H9 (cell line): ENCODE data around the gene MRPL37. TPM values are rescaled to one million over a fixed set of nuclear protein-coding genes. Genes with fewer than 3 reads are reported as not detected.

Experiments
- DNase-seq: peaks from one replicate; pipeline ENCODE4 v3.0.0-alpha.2; 2017
- H2AFZ ChIP-seq: one replicate; pipeline ENCODE4 v1.6.1; 2013; ENCODE audit warnings: mild to moderate bottlenecking, low read length, control low read depth, moderate library complexity
- H2AK5ac ChIP-seq: 2 replicates; pipeline ENCODE4 v1.6.1; 2013; ENCODE audit warnings: low read length, control low read depth, mixed read lengths; ENCODE audit not compliant: insufficient read length
- H2BK120ac ChIP-seq: one replicate; pipeline ENCODE4 v1.6.1; 2013; ENCODE audit warnings: low read depth, mild to moderate bottlenecking, low read length, control low read depth, inconsistent platforms; ENCODE audit not compliant: poor library complexity, severe bottlenecking
- H2BK12ac ChIP-seq: 2 replicates; pipeline ENCODE4 v1.6.1; 2013; ENCODE audit warnings: low read length, control low read depth, mixed read lengths, low read depth; ENCODE audit not compliant: insufficient read length
- H2BK15ac ChIP-seq: 2 replicates; pipeline ENCODE4 v1.6.1; 2013; ENCODE audit warnings: low read depth, low read length, control low read depth
- H2BK20ac ChIP-seq: one replicate; pipeline ENCODE4 v1.6.1; 2013; ENCODE audit warnings: low read depth, mild to moderate bottlenecking, low read length, control low read depth, inconsistent platforms; ENCODE audit not compliant: poor library complexity, severe bottlenecking
- H2BK5ac ChIP-seq: 2 replicates; pipeline ENCODE4 v1.6.1; 2013; ENCODE audit warnings: low read length, control low read depth, mixed read lengths; ENCODE audit not compliant: insufficient read length
- H3K14ac ChIP-seq: 2 replicates; pipeline ENCODE4 v1.6.1; 2013; ENCODE audit warnings: low read length, control low read depth; ENCODE audit not compliant: insufficient read depth
- H3K18ac ChIP-seq: 2 replicates; pipeline ENCODE4 v1.6.1; 2013; ENCODE audit warnings: low read depth, mild to moderate bottlenecking, mixed read lengths, low read length, control low read depth; ENCODE audit not compliant: insufficient read length
- H3K23ac ChIP-seq: 2 replicates; pipeline ENCODE4 v1.6.1; 2013; ENCODE audit warnings: low read length, control low read depth, mixed read lengths, low read depth; ENCODE audit not compliant: insufficient read length
- H3K23me2 ChIP-seq: 2 replicates; pipeline ENCODE4 v1.6.1; 2013; ENCODE audit warnings: low read depth, mild to moderate bottlenecking, mixed read lengths, low read length, control low read depth; ENCODE audit not compliant: insufficient read length, poor library complexity, severe bottlenecking
- H3K27ac ChIP-seq: 2 replicates; pipeline ENCODE4 v1.5.1; 2013; ENCODE audit warnings: low read length, control low read depth, mixed read lengths, low read depth; ENCODE audit not compliant: insufficient read length
- H3K27me3 ChIP-seq: 2 replicates; pipeline ENCODE4 v1.6.1; 2013; ENCODE audit warnings: low read length, control low read depth, inconsistent platforms; ENCODE audit not compliant: insufficient read depth
- H3K4ac ChIP-seq: 2 replicates; pipeline ENCODE4 v1.6.1; 2013; ENCODE audit warnings: low read depth, mild to moderate bottlenecking, control low read depth, inconsistent platforms, low read length, moderate library complexity
- H3K4me1 ChIP-seq: 2 replicates; pipeline ENCODE4 v1.6.1; 2013; ENCODE audit warnings: low read length, control low read depth, inconsistent platforms; ENCODE audit not compliant: insufficient read depth
- H3K4me2 ChIP-seq: 2 replicates; pipeline ENCODE4 v1.6.1; 2013; ENCODE audit warnings: low read length, control low read depth, mixed read lengths; ENCODE audit not compliant: insufficient read length, insufficient read depth
- H3K56ac ChIP-seq: 2 replicates; pipeline ENCODE4 v1.6.1; 2013; ENCODE audit warnings: low read depth, mild to moderate bottlenecking, mixed read lengths, low read length, control low read depth; ENCODE audit not compliant: insufficient read length
- H3K79me1 ChIP-seq: 2 replicates; pipeline ENCODE4 v1.6.1; 2013; ENCODE audit warnings: low read depth, mild to moderate bottlenecking, moderate library complexity, low read length, control low read depth, inconsistent platforms; ENCODE audit not compliant: insufficient read depth, poor library complexity, severe bottlenecking
- H3K79me2 ChIP-seq: 2 replicates; pipeline ENCODE4 v1.6.1; 2013; ENCODE audit warnings: low read length, control low read depth, inconsistent platforms; ENCODE audit not compliant: insufficient read depth
- H3K9ac ChIP-seq: 2 replicates; pipeline ENCODE4 v1.6.1; 2013; ENCODE audit warnings: low read length, control low read depth, mixed read lengths; ENCODE audit not compliant: insufficient read length; ENCODE audit errors: extremely low read depth
- H3K9me3 ChIP-seq: one replicate; pipeline ENCODE4 v1.6.1; 2013; ENCODE audit warnings: low read depth, low read length, inconsistent platforms; ENCODE audit not compliant: control insufficient read depth
- H3T11ph ChIP-seq: one replicate; pipeline ENCODE4 v1.6.1; 2013; ENCODE audit warnings: mild to moderate bottlenecking, low read length, control low read depth, inconsistent platforms
- H4K20me1 ChIP-seq: one replicate; pipeline ENCODE4 v1.6.1; 2013; ENCODE audit not compliant: control insufficient read depth, insufficient read length, insufficient read depth
- H4K5ac ChIP-seq: 2 replicates; pipeline ENCODE4 v1.6.1; 2013; ENCODE audit warnings: low read depth, mild to moderate bottlenecking, mixed read lengths, low read length, control low read depth; ENCODE audit not compliant: insufficient read length
- H4K8ac ChIP-seq: replicated peaks from 2 replicates; pipeline ENCODE4 v1.6.1; 2013; ENCODE audit warnings: low read length, control low read depth, mixed read lengths, low read depth; ENCODE audit not compliant: insufficient read length
- H4K91ac ChIP-seq: 2 replicates; pipeline ENCODE4 v1.6.1; 2013; ENCODE audit warnings: low read depth, mild to moderate bottlenecking, moderate library complexity, mixed read lengths, low read length, control low read depth; ENCODE audit not compliant: insufficient read length
- H3K27ac Mint-ChIP-seq, 3 experiments: 2 replicates in 2 of 3; 3 replicates in 1 of 3; pipeline ENCODE4 v1.8.0; 2020 to 2021; ENCODE audit warnings: mixed read lengths in 3 of 3, mild to moderate bottlenecking in 1 of 3, moderate library complexity in 1 of 3
- H3K27me3 Mint-ChIP-seq: 2 replicates; pipeline ENCODE4 v1.8.0; 2021; ENCODE audit warnings: low read depth, mild to moderate bottlenecking, moderate library complexity, mixed read lengths
- H3K36me3 Mint-ChIP-seq, 3 experiments: 2 replicates in 2 of 3; 3 replicates in 1 of 3; pipeline ENCODE4 v1.8.0; 2020 to 2021; ENCODE audit warnings: low read depth in 3 of 3, mixed read lengths in 3 of 3; ENCODE audit not compliant: insufficient read depth in 1 of 3
- H3K4me1 Mint-ChIP-seq, 2 experiments: 2 replicates each; pipeline ENCODE4 v1.8.0; 2020; ENCODE audit warnings: mixed read lengths in 2 of 2
- H3K4me3 Mint-ChIP-seq, 2 experiments: 2 replicates in 1 of 2; 3 replicates in 1 of 2; pipeline ENCODE4 v1.8.0; 2020 to 2021; ENCODE audit warnings: mild to moderate bottlenecking in 2 of 2, mixed read lengths in 2 of 2, moderate library complexity in 1 of 2
- H3K9me3 Mint-ChIP-seq, 2 experiments: 2 replicates in 1 of 2; 3 replicates in 1 of 2; pipeline ENCODE4 v1.8.0; 2020; ENCODE audit warnings: mild to moderate bottlenecking in 2 of 2, mixed read lengths in 2 of 2, moderate library complexity in 1 of 2
- CTCF ChIP-seq: fragments of 200-600 bp; sonication (generic); conservative IDR thresholded peaks from 3 replicates; pipeline ENCODE4 v1.8.0; 2021; ENCODE audit warnings: antibody characterized with exemption, mild to moderate bottlenecking
- WGBS: extraction: QIAGEN DNeasy Blood & Tissue Kit; methylation state at CpG from one replicate; pipeline ENCODE4 v1.1.7; 2013; ENCODE audit warnings: missing lambda C conversion rate, low lambda C conversion rate, mixed read lengths; ENCODE audit not compliant: insufficient read length; ENCODE audit errors: extremely low coverage; 5-methylcytosine and 5-hydroxymethylcytosine counted together
- total RNA-seq: library from RNA; stranded (reverse); gene quantifications from 2 replicates; pipeline ENCODE4 v1.2.1, GENCODE V29; 2021

The MRPL37 gene
- total RNA-seq, 1 experiment from 2014 or later, result 123 TPM

- Histone ChIP-seq H2BK20ac (no peak overlapping the region), H3K79me1 (peaks cover 6% of the 10 kb centered on the region), H3K56ac (no peak overlapping the region), H3K9ac (no peak overlapping the region), H2BK12ac (no peak overlapping the region), H3K27ac (no peak overlapping the region), H4K91ac (no peak overlapping the region), H3K79me2 (no peaks in the 10 kb centered on the region), H3K4me2 (no peak overlapping the region), H3K18ac (no peak overlapping the region), H3K27me3 (no peaks in the 10 kb centered on the region), H2BK5ac (no peak overlapping the region), H3T11ph (no peak overlapping the region), H3K4ac (no peak overlapping the region), H3K9me3 (no peaks in the 10 kb centered on the region), H4K20me1 (peaks cover 6% of the 10 kb centered on the region), H3K23me2 (no peaks in the 10 kb centered on the region), H2AFZ (no peak overlapping the region), H3K4me1 (no peaks in the 10 kb centered on the region; the same call in 1 of the 2 replicates), H3K14ac (no peak overlapping the region; the same call in 1 of the 2 replicates), H4K8ac (no peak overlapping the region), H4K5ac (no peak overlapping the region), H3K23ac (no peak overlapping the region), H2BK120ac (no peak overlapping the region), H2AK5ac (no peak overlapping the region), H2BK15ac (no peak overlapping the region)
- Mint-ChIP-seq H3K4me3 (peak overlapping the region in 1 of 2 experiments; percentile 19; a peak in 1 of 5 replicates), H3K27me3 (no peaks in the 10 kb centered on the region), H3K4me1 (peaks cover 27 to 30% of the 10 kb centered on the region in 2 experiments), H3K27ac (peak overlapping the region; percentile 37 to 93 (median 90); a peak in 5 of 7 replicates), H3K9me3 (no peaks in the 10 kb centered on the region), H3K36me3 (peaks cover 4 to 25% (median 24%) of the 10 kb centered on the region in 3 experiments)
- DNase-seq, result no peak
- TF ChIP-seq CTCF, result no peak
- no CpG with 5 or more reads among the region's 13 CpGs for WGBS
Measured at GRCh38 chr1:54256522-54257345, 56.8 kb downstream of the MRPL37 start.
